ENCODE data around the gene C6orf62. TPM values are rescaled to one million over a fixed set of nuclear protein-coding genes. Genes with fewer than 3 reads are reported as not detected.

The C6orf62 gene
- total and polyA plus RNA-seq, 2 experiments from 2014 or later = 66.7 to 79.9 TPM

- no peak for TF ChIP-seq ZNF462 (CRISPR knock-in tag; IDR thresholded peaks at IDR 0.05)
- no peak for TF ChIP-seq EZH2phosphoT487 (IDR thresholded peaks at IDR 0.05; ENCODE audit: unreplicated experiment)
- TF ChIP-seq EZH2 (IDR thresholded peaks at IDR 0.05; ENCODE audit: low read depth, unreplicated experiment) = no peak
- TF ChIP-seq CTCF (conservative IDR thresholded peaks at IDR 0.05; ENCODE audit: low read depth in 2 of 2) = no peak
- TF ChIP-seq JUNB (IDR thresholded peaks at IDR 0.05; ENCODE audit: unreplicated experiment) = no peak
Measured at GRCh38 chr6:24753545-24753944, 34.6 kb upstream of the C6orf62 start (continued).

- Mint-ChIP-seq H3K4me3 (no peak overlapping the region), H3K36me3 (ENCODE audit: low read depth) (no peaks in the 10 kb centered on the region), H3K27me3 (ENCODE audit: insufficient read depth, low read depth, poor library complexity) (peaks cover 1% of the 10 kb centered on the region), H3K4me1 (no peaks in the 10 kb centered on the region), H3K27ac (no peak overlapping the region), H3K9me3 (peaks cover 6% of the 10 kb centered on the region; the same call in 1 of the 3 replicates)
- TF ChIP-seq STAT1 (IDR thresholded peaks at IDR 0.05; ENCODE audit: unreplicated experiment) = no peak
- no peak for TF ChIP-seq ETS1 (IDR thresholded peaks at IDR 0.05)
- TF ChIP-seq POLR2AphosphoS5 (IDR thresholded peaks at IDR 0.05; ENCODE audit: low read depth) = no peak
- no peak for TF ChIP-seq ZNF331 (CRISPR knock-in tag; IDR thresholded peaks at IDR 0.05; ENCODE audit: low read depth)
- TF ChIP-seq REST (IDR thresholded peaks at IDR 0.05; ENCODE audit: unreplicated experiment) = no peak
- ATAC-seq (no peak), DNase-seq (ENCODE audit: low spot score) (no peak)
- H3K79me2 ChIP-seq (replicated peaks; ENCODE audit: insufficient read depth) = no peaks in the 10 kb centered on the region
- no peak overlapping the region for H3K4me3 ChIP-seq
- H3K9me2 ChIP-seq (ENCODE audit: insufficient read depth) = peaks cover 6% of the 10 kb centered on the region
- H4K20me1 ChIP-seq (replicated peaks; ENCODE audit: insufficient read depth) = no peaks in the 10 kb centered on the region
- no peaks in the 10 kb centered on the region for H3K36me3 ChIP-seq (ENCODE audit: insufficient read depth)
- H3K4me2 ChIP-seq = no peak overlapping the region
- no peaks in the 10 kb centered on the region for H3K27me3 ChIP-seq (ENCODE audit: insufficient read depth)
- 0 out of 2 replicates have a peak, but pooled peaks cover 2% of the 10 kb centered on the region for H3F3A ChIP-seq (replicated peaks; ENCODE audit: low read depth)
- H3K27ac ChIP-seq (ENCODE audit: low read depth) = no peak overlapping the region
- H3K4me1 ChIP-seq (ENCODE audit: insufficient read depth) = peaks cover 4% of the 10 kb centered on the region; the same call in 1 of the 2 replicates
- H2AFZ ChIP-seq = no peak overlapping the region
Measured at GRCh38 chr6:24752917-24753492, 34.1 kb upstream of the C6orf62 start.
